GM12865 (cell line): ENCODE measurements around the gene YWHAQ.

ENCODE experiments used
- DNase-seq: peaks from one replicate; pipeline ENCODE4 v3.0.0; 2010; ENCODE audit warnings: low read depth
- H3K4me3 ChIP-seq: 2 replicates; pipeline ENCODE4 v1.5.1; 2011; ENCODE audit warnings: mild to moderate bottlenecking, low read depth, low read length, control low read depth
- CTCF ChIP-seq: IDR thresholded peaks from 2 replicates; pipeline ENCODE4 v1.5.1; 2011; ENCODE audit warnings: low read length, control low read depth, low read depth, inconsistent platforms; ENCODE audit not compliant: insufficient read depth; ENCODE audit errors: missing control alignments

YWHAQ gene

GRCh38 chr2:9630736-9631552, at the start of gene YWHAQ:
Gene YWHAQ, minus strand, starts transcription at chr2:9630997. Its CDS starts 545 bp downstream, at chr2:9630452.
- no peak for TF ChIP-seq CTCF
- peak within 1 kb of the TSS; percentile 96 for H3K4me3 ChIP-seq
- peak; percentile 100 for DNase-seq

- H3K4me3 ChIP-seq, result no peak overlapping the region
- DNase-seq, result no peak
- no peak for TF ChIP-seq CTCF
These were observed 49.3 kb upstream of the YWHAQ start for GRCh38 chr2:9680082-9680481.

GRCh38 chr2:9679218-9679617, 48.4 kb upstream of the YWHAQ start:
- no peak for DNase-seq
- no peak overlapping the region for H3K4me3 ChIP-seq
- no peak for TF ChIP-seq CTCF

- DNase-seq, result no peak
- TF ChIP-seq CTCF, result no peak
- H3K4me3 ChIP-seq, result no peak overlapping the region
These were observed 47.7 kb upstream of the YWHAQ start for GRCh38 chr2:9678544-9678943.

GRCh38 chr2:9675415-9676351, 44.9 kb upstream of the YWHAQ start:
- DNase-seq, result no peak
- TF ChIP-seq CTCF, result no peak
- H3K4me3 ChIP-seq, result no peak overlapping the region

GRCh38 chr2:9674891-9675414, 44.2 kb upstream of the YWHAQ start:
- no peak for TF ChIP-seq CTCF
- H3K4me3 ChIP-seq, result no peak overlapping the region
- no peak for DNase-seq
